ENCODE data around the gene OTOS. TPM values are rescaled to one million over a fixed set of nuclear protein-coding genes. Genes with fewer than 3 reads are reported as not detected.

OTOS gene
- total RNA-seq, 1 experiment from 2014 or later, result not detected

GRCh38 chr2:240157147-240157470 lies 16.7 kb upstream of the OTOS start:
- Mint-ChIP-seq H3K27ac (ENCODE audit: unreplicated experiment) (no peak overlapping the region), H3K9me3 (ENCODE audit: low read depth, unreplicated experiment) (peaks cover 5% of the 10 kb centered on the region), H3K36me3 (ENCODE audit: insufficient read depth, unreplicated experiment) (no peaks in the 10 kb centered on the region), H3K4me3 (ENCODE audit: low read depth, unreplicated experiment) (no peak overlapping the region), H3K27me3 (ENCODE audit: unreplicated experiment) (peaks cover 70% of the 10 kb centered on the region), H3K4me1 (ENCODE audit: low read depth, unreplicated experiment) (no peaks in the 10 kb centered on the region)
- no TSS peak for BruUV-seq (replicated peaks)
- no peak for DNase-seq
- CTCF ChIA-PET, result no interaction called here
- no peak for TF ChIP-seq CTCF (IDR thresholded peaks at IDR 0.05; ENCODE audit: unreplicated experiment)
- intact Hi-C loops (cut with micrococcal nuclease; ENCODE audit: unreplicated experiment), result no loop called here

- no peak for DNase-seq
- Mint-ChIP-seq H3K4me1 (ENCODE audit: low read depth, unreplicated experiment) (no peaks in the 10 kb centered on the region), H3K36me3 (ENCODE audit: insufficient read depth, unreplicated experiment) (no peaks in the 10 kb centered on the region), H3K4me3 (ENCODE audit: low read depth, unreplicated experiment) (no peak overlapping the region), H3K9me3 (ENCODE audit: low read depth, unreplicated experiment) (peaks cover 5% of the 10 kb centered on the region), H3K27ac (ENCODE audit: unreplicated experiment) (no peak overlapping the region), H3K27me3 (ENCODE audit: unreplicated experiment) (peaks cover 73% of the 10 kb centered on the region)
- no peak for TF ChIP-seq CTCF (IDR thresholded peaks at IDR 0.05; ENCODE audit: unreplicated experiment)
- no TSS peak for BruUV-seq (replicated peaks)
- intact Hi-C loops (cut with micrococcal nuclease; ENCODE audit: unreplicated experiment), result no loop called here
- CTCF ChIA-PET, result no interaction called here
Measured at GRCh38 chr2:240156435-240157146, 16.1 kb upstream of the OTOS start.

GRCh38 chr2:240155745-240156390 lies 15.4 kb upstream of the OTOS start:
- H3K9me3 Mint-ChIP-seq (ENCODE audit: low read depth, unreplicated experiment), result peaks cover 5% of the 10 kb centered on the region
- intact Hi-C loops (cut with micrococcal nuclease; ENCODE audit: unreplicated experiment), result no loop called here
- no peaks in the 10 kb centered on the region for H3K4me1 Mint-ChIP-seq (ENCODE audit: low read depth, unreplicated experiment)
- no peak overlapping the region for H3K27ac Mint-ChIP-seq (ENCODE audit: unreplicated experiment)
- H3K27me3 Mint-ChIP-seq (ENCODE audit: unreplicated experiment), result peaks cover 73% of the 10 kb centered on the region
- H3K36me3 Mint-ChIP-seq (ENCODE audit: insufficient read depth, unreplicated experiment), result no peaks in the 10 kb centered on the region
- TF ChIP-seq CTCF (IDR thresholded peaks at IDR 0.05; ENCODE audit: unreplicated experiment), result no peak
- H3K4me3 Mint-ChIP-seq (ENCODE audit: low read depth, unreplicated experiment), result no peak overlapping the region
- no peak for DNase-seq
- CTCF ChIA-PET, result no interaction called here
- no TSS peak for BruUV-seq (replicated peaks)

- H3K4me3 Mint-ChIP-seq (ENCODE audit: low read depth, unreplicated experiment), result no peak overlapping the region
- CTCF ChIA-PET, result no interaction called here
- no peaks in the 10 kb centered on the region for H3K36me3 Mint-ChIP-seq (ENCODE audit: insufficient read depth, unreplicated experiment)
- H3K27ac Mint-ChIP-seq (ENCODE audit: unreplicated experiment), result no peak overlapping the region
- no TSS peak for BruUV-seq (replicated peaks)
- H3K4me1 Mint-ChIP-seq (ENCODE audit: low read depth, unreplicated experiment), result no peaks in the 10 kb centered on the region
- H3K27me3 Mint-ChIP-seq (ENCODE audit: unreplicated experiment), result peaks cover 70% of the 10 kb centered on the region
- TF ChIP-seq CTCF (IDR thresholded peaks at IDR 0.05; ENCODE audit: unreplicated experiment), result no peak
- intact Hi-C loops (cut with micrococcal nuclease; ENCODE audit: unreplicated experiment), result no loop called here
- DNase-seq, result no peak
- H3K9me3 Mint-ChIP-seq (ENCODE audit: low read depth, unreplicated experiment), result peaks cover 5% of the 10 kb centered on the region
Measured at GRCh38 chr2:240155048-240155744, 14.7 kb upstream of the OTOS start.

All from Calu3 (cell line).